Measurements from ENCODE around the gene SH2D3A. TPM values are rescaled to one million over a fixed set of nuclear protein-coding genes. Genes with fewer than 3 reads are reported as not detected.
"Not testable (repeated sequence)": the region's sequence is repeated elsewhere in the genome, so short reads cannot be mapped to it uniquely, and the experiment has no call there.

The SH2D3A gene
- total and polyA plus RNA-seq, 2 donors from 2014 or later: 12.5 to 35.4 TPM

- Histone ChIP-seq H3K4me3 (ENCODE audit: low read length in 3 of 3) (no peak overlapping the region), H3K9me3 (ENCODE audit: control insufficient read depth in 2 of 3, insufficient read depth in 1 of 3, low read length in 3 of 3) (no peaks in the 10 kb centered on the region), H3K36me3 (ENCODE audit: control insufficient read depth in 2 of 3, insufficient read depth in 3 of 3, low read length in 3 of 3) (peaks cover 5 to 30% (median 6%) of the 10 kb centered on the region in 3 donors), H3K4me1 (ENCODE audit: control insufficient read depth in 2 of 3, insufficient read depth in 2 of 3, low read depth in 1 of 3, low read length in 3 of 3) (peaks cover 0 to 5% (median 3%) of the 10 kb centered on the region in 3 donors), H3K27ac (ENCODE audit: low read depth in 2 of 2, low read length in 2 of 2) (no peak overlapping the region), H3K27me3 (ENCODE audit: control insufficient read depth, insufficient read depth, low read length) (no peaks in the 10 kb centered on the region), H3K9ac (ENCODE audit: low read length in 3 of 3) (no peak overlapping the region)
- DNase-seq: peak in 1 of 5 donors; percentile 50
- TF ChIP-seq CTCF (IDR thresholded peaks at IDR 0.05; ENCODE audit: borderline replicate concordance, extremely low read depth, insufficient read depth): no peak
- intact Hi-C loops (cut with DNase I): no loop called here
- FAIRE-seq: no peak
Measured at GRCh38 chr19:6751189-6751588, 16.0 kb downstream of the SH2D3A start.

- H3K4me3 ChIP-seq (ENCODE audit: low read length in 3 of 3): no peak overlapping the region
- TF ChIP-seq CTCF (IDR thresholded peaks at IDR 0.05; ENCODE audit: borderline replicate concordance, extremely low read depth, insufficient read depth): no peak
- no peak overlapping the region for H3K27ac ChIP-seq (ENCODE audit: low read depth in 2 of 2, low read length in 2 of 2)
- no peak overlapping the region for H3K9ac ChIP-seq (ENCODE audit: low read length in 3 of 3)
- H3K27me3 ChIP-seq (ENCODE audit: control insufficient read depth, insufficient read depth, low read length): no peaks in the 10 kb centered on the region
- peaks cover 5 to 30% (median 7%) of the 10 kb centered on the region in 3 donors for H3K36me3 ChIP-seq (ENCODE audit: control insufficient read depth in 2 of 3, insufficient read depth in 3 of 3, low read length in 3 of 3)
- intact Hi-C loops (cut with DNase I): no loop called here
- DNase-seq (peak in 2 of 5 donors; percentile 59 to 78), FAIRE-seq (no peak)
- H3K9me3 ChIP-seq (ENCODE audit: control insufficient read depth in 2 of 3, insufficient read depth in 1 of 3, low read length in 3 of 3): no peaks in the 10 kb centered on the region
- peaks cover 5 to 9% (median 5%) of the 10 kb centered on the region in 3 donors for H3K4me1 ChIP-seq (ENCODE audit: control insufficient read depth in 2 of 3, insufficient read depth in 2 of 3, low read depth in 1 of 3, low read length in 3 of 3)
Measured at GRCh38 chr19:6750062-6750461, 17.2 kb downstream of the SH2D3A start.

GRCh38 chr19:6748543-6748942 is 18.7 kb downstream of the SH2D3A start:
- H3K4me1 ChIP-seq (ENCODE audit: control insufficient read depth in 2 of 3, insufficient read depth in 2 of 3, low read depth in 1 of 3, low read length in 3 of 3): peaks cover 5 to 21% (median 16%) of the 10 kb centered on the region in 3 donors
- intact Hi-C loops (cut with DNase I); H3K27me3 ChIP-seq (ENCODE audit: control insufficient read depth, insufficient read depth, low read length); H3K27ac ChIP-seq (ENCODE audit: low read depth in 2 of 2, low read length in 2 of 2); H3K9ac ChIP-seq (ENCODE audit: low read length in 3 of 3); H3K4me3 ChIP-seq (ENCODE audit: low read length in 3 of 3); FAIRE-seq; H3K9me3 ChIP-seq (ENCODE audit: control insufficient read depth in 2 of 3, insufficient read depth in 1 of 3, low read length in 3 of 3); DNase-seq: not testable (repeated sequence)
- peaks cover 5 to 36% (median 7%) of the 10 kb centered on the region in 3 donors for H3K36me3 ChIP-seq (ENCODE audit: control insufficient read depth in 2 of 3, insufficient read depth in 3 of 3, low read length in 3 of 3)

GRCh38 chr19:6745965-6746364 is 21.3 kb downstream of the SH2D3A start:
- Histone ChIP-seq H3K27me3 (ENCODE audit: control insufficient read depth, insufficient read depth, low read length) (no peaks in the 10 kb centered on the region), H3K9me3 (ENCODE audit: control insufficient read depth in 2 of 3, insufficient read depth in 1 of 3, low read length in 3 of 3) (no peaks in the 10 kb centered on the region), H3K27ac (ENCODE audit: low read depth in 2 of 2, low read length in 2 of 2) (no peak overlapping the region), H3K4me3 (ENCODE audit: low read length in 3 of 3) (no peak overlapping the region), H3K36me3 (ENCODE audit: control insufficient read depth in 2 of 3, insufficient read depth in 3 of 3, low read length in 3 of 3) (peaks cover 5 to 35% (median 10%) of the 10 kb centered on the region in 3 donors), H3K4me1 (ENCODE audit: control insufficient read depth in 2 of 3, insufficient read depth in 2 of 3, low read depth in 1 of 3, low read length in 3 of 3) (peaks cover 5 to 21% (median 17%) of the 10 kb centered on the region in 3 donors), H3K9ac (ENCODE audit: low read length in 3 of 3) (no peak overlapping the region)
- no peak for TF ChIP-seq CTCF (IDR thresholded peaks at IDR 0.05; ENCODE audit: borderline replicate concordance, extremely low read depth, insufficient read depth)
- intact Hi-C loops (cut with DNase I): no loop called here
- no peak for FAIRE-seq
- peak in 1 of 5 donors; percentile 38 for DNase-seq
